Activated CD8-positive, alpha-beta T cell treated with anti-CD3 and anti-CD28 coated beads, Interleukin-2, amount 10 ng/mL, durations not matched to agents 7 days and 5 days (primary cell): ENCODE results near the gene MAPK8IP3. TPM values are rescaled to one million over a fixed set of nuclear protein-coding genes. Genes with fewer than 3 reads are reported as not detected.
"Not testable (repeated sequence)": the region's sequence is repeated elsewhere in the genome, so short reads cannot be mapped to it uniquely, and the experiment has no call there.

Source experiments
- ATAC-seq: fragments of 150-1000 bp; cut with Tn5 transposase; one replicate; pipeline ENCODE4 v1.10.0; 2021; ENCODE audit warnings: moderate library complexity
- CTCF ChIA-PET: fragments of 350-600 bp; sonication (Branson Sonifier 250); formaldehyde crosslinking; loops from one replicate; lab custom pipeline; 2021; ENCODE audit warnings: antibody characterized with exemption; lab: Charles Lee
- POLR2A ChIA-PET: fragments of 350-600 bp; sonication (Branson Sonifier 250); formaldehyde crosslinking; loops from one replicate; lab custom pipeline; 2021; ENCODE audit warnings: antibody characterized with exemption; lab: Charles Lee
- DNase-seq: peaks from one replicate; pipeline ENCODE4 v3.0.0-alpha.2; 2020
- H3K27ac Mint-ChIP-seq: one replicate; pipeline ENCODE4 v1.8.0; 2021; ENCODE audit warnings: mild to moderate bottlenecking, mixed read lengths
- H3K27me3 Mint-ChIP-seq: one replicate; pipeline ENCODE4 v1.8.0; 2021; ENCODE audit warnings: low read depth, mixed read lengths
- H3K36me3 Mint-ChIP-seq: one replicate; pipeline ENCODE4 v1.8.0; 2021; ENCODE audit warnings: low read depth, mixed read lengths
- H3K4me1 Mint-ChIP-seq: one replicate; pipeline ENCODE4 v1.8.0; 2021; ENCODE audit warnings: low read depth, mixed read lengths
- H3K4me3 Mint-ChIP-seq: one replicate; pipeline ENCODE4 v1.8.0; 2021; ENCODE audit warnings: mild to moderate bottlenecking, mixed read lengths
- H3K9me3 Mint-ChIP-seq: one replicate; pipeline ENCODE4 v1.8.0; 2022; ENCODE audit warnings: mixed read lengths; ENCODE audit not compliant: insufficient read depth
- total RNA-seq, 2 experiments: library from RNA; stranded (reverse); gene quantifications; one replicate each; pipeline ENCODE4 v1.2.3, GENCODE V29; 2021

MAPK8IP3 gene
- total RNA-seq, 2 experiments from 2014 or later: 75.9 to 82.7 TPM

DNA sequence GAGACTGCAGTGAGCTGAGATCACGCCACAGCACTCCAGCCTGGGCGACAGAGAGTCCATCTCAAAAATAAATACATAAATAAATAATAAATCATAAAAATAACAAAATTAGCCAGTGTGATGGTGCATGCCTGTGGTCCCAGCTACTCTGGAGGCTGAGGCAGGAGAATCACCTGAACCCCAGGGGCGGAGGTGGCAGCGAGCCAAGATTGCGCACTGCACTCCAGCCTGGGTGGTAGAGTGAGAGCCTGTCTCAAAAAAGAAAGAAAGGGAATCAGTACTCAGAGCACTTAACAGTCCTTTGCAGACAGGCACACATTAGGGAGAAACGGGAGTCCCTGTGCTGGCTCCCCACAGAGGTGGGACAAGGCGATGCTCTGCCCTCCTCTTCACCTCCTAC, 25.1 kb downstream of the MAPK8IP3 start:
- H3K9me3 Mint-ChIP-seq: no peaks in the 10 kb centered on the region
- ATAC-seq: no peak

DNA sequence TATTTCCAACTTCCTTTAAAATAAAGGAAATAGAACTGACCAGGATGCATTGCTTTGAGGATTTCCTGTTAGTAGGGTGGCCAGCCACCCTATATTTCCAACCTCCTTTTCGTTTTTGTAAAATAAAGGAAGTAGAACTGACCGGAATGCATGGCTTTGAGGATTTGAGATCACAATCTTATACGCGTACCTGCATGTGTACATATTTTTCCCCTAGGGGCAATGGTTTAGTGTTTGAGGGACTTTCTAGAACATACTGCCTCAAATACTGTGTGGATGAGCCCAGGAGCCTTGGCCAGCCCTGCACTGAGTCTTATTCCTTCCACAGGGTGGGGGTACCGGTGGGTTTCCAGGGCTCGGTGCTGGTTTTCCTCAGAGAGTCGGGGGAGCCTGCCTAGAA, 25.6 kb downstream of the MAPK8IP3 start:
- Mint-ChIP-seq H3K27me3 (no peaks in the 10 kb centered on the region), H3K4me1 (no peaks in the 10 kb centered on the region), H3K27ac (no peak overlapping the region), H3K4me3 (no peak overlapping the region), H3K36me3 (peaks cover 17% of the 10 kb centered on the region), H3K9me3 (no peaks in the 10 kb centered on the region)
- no peak for DNase-seq
- ChIA-PET POLR2A (no interaction called here), CTCF (interaction anchor here (1.5 kb wide), 1 partner anchor 25 kb away, joined by 5 read pairs; the partner anchor contains the start of gene MAPK8IP3)
- ATAC-seq: no peak

More for the DNA sequence above, 25.1 kb downstream of the MAPK8IP3 start:
- Mint-ChIP-seq H3K4me3 (no peak overlapping the region), H3K4me1 (no peaks in the 10 kb centered on the region), H3K36me3 (peaks cover 20% of the 10 kb centered on the region), H3K27me3 (no peaks in the 10 kb centered on the region), H3K27ac (no peak overlapping the region)
- DNase-seq: no peak
- CTCF ChIA-PET: interaction anchor here (1.5 kb wide), 1 partner anchor 25 kb away, joined by 5 read pairs; the partner anchor contains the start of gene MAPK8IP3
- POLR2A ChIA-PET: no interaction called here

DNA sequence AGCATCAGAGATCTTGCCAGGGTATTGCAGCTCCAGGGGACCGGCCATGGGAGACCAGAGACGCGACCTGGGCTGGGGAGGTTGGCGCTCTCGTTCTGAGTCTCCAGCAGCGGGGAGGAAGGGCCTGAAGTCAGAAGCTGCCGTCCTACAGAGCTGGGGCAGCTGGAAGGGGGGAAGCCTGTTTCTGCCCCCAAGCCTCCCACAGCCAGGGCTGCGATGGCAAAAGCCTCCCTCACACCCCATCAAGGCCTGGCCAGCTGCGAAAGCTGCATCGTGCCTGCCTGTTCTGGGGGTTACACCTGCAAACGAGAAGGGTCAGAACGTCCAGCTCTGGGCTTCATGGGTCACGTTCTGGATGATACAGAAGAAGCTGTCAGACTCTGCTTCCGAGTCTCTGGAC, 26.1 kb downstream of the MAPK8IP3 start:
- ChIA-PET CTCF (no interaction called here), POLR2A (no interaction called here)
- peaks cover 17% of the 10 kb centered on the region for H3K36me3 Mint-ChIP-seq
- H3K27ac Mint-ChIP-seq: no peak overlapping the region
- DNase-seq (no peak), ATAC-seq (no peak)
- no peaks in the 10 kb centered on the region for H3K4me1 Mint-ChIP-seq
- H3K9me3 Mint-ChIP-seq: no peaks in the 10 kb centered on the region
- H3K27me3 Mint-ChIP-seq: no peaks in the 10 kb centered on the region
- H3K4me3 Mint-ChIP-seq: no peak overlapping the region

DNA sequence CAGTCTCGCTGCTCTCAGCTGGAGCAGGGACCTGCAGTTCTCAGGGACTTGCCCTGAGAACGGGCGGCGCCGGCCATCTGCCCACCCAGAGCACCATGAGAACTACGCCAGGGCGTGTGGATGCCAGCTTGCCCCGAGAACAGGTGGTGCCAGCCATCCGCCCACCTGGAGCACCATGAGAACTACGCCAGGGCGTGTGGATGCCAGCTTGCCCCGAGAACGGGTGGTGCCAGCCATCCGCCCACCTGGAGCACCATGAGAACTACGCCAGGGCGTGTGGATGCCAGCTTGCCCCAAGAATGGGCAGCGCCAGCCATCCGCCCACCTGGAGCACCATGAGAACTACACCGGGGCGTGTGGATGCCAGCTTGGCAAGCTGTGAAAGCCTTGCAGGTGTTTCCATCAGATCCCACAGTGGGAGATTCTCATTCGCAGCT, 26.6 kb downstream of the MAPK8IP3 start:
- POLR2A ChIA-PET, DNase-seq, CTCF ChIA-PET, H3K27me3 Mint-ChIP-seq, H3K27ac Mint-ChIP-seq, H3K4me3 Mint-ChIP-seq, H3K4me1 Mint-ChIP-seq, ATAC-seq, H3K9me3 Mint-ChIP-seq: not testable (repeated sequence)
- peaks cover 17% of the 10 kb centered on the region for H3K36me3 Mint-ChIP-seq

DNA sequence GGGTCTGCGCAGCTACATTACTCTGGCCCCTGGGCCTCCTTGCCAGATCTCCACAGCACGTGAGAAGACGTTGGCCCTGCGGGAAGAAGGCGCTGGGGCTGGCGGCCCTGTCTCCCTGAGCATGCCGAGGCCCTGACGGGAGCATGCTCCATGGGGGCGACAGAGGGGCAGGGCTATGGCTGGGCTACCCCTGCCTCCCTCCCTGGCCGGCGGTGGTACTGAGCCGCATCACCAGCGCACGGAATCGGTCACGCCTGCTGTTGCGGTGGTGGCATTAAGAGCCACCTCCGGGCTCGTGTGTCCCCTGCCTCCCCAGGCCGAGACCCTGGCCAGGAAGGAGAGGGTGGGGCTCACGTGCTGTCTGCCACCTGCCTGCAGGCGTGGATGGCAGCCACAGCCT, 28.1 kb downstream of the MAPK8IP3 start:
- ATAC-seq (no peak), DNase-seq (no peak)
- Mint-ChIP-seq H3K36me3 (peaks cover 14% of the 10 kb centered on the region), H3K4me1 (no peaks in the 10 kb centered on the region), H3K9me3 (no peaks in the 10 kb centered on the region), H3K4me3 (no peak overlapping the region), H3K27ac (no peak overlapping the region), H3K27me3 (no peaks in the 10 kb centered on the region)
- ChIA-PET CTCF (no interaction called here), POLR2A (no interaction called here)

DNA sequence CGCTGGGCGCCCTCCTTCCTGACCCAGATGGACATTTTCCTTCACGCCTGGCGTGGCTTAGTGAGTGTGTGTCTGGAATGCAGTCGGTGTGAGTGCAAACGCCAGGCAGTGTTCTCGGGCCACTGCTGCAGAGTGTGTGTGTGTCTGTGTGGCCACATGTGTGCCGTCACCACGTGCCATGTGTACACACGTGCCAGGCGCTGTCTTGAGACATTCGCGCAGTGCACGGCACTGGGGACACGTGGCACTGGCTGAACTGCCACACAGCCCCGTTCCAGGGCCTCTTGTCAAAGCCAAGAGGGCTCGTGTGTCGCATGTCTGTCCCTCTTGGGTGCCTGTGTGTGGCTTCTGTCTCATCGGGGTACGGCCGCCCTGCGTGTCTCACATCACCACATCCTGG, 28.8 kb downstream of the MAPK8IP3 start:
- H3K27ac Mint-ChIP-seq: no peak overlapping the region
- H3K27me3 Mint-ChIP-seq: no peaks in the 10 kb centered on the region
- ChIA-PET POLR2A (no interaction called here), CTCF (no interaction called here)
- ATAC-seq (no peak), DNase-seq (no peak)
- no peaks in the 10 kb centered on the region for H3K4me1 Mint-ChIP-seq
- peaks cover 14% of the 10 kb centered on the region for H3K36me3 Mint-ChIP-seq
- H3K9me3 Mint-ChIP-seq: no peaks in the 10 kb centered on the region
- H3K4me3 Mint-ChIP-seq: no peak overlapping the region

DNA sequence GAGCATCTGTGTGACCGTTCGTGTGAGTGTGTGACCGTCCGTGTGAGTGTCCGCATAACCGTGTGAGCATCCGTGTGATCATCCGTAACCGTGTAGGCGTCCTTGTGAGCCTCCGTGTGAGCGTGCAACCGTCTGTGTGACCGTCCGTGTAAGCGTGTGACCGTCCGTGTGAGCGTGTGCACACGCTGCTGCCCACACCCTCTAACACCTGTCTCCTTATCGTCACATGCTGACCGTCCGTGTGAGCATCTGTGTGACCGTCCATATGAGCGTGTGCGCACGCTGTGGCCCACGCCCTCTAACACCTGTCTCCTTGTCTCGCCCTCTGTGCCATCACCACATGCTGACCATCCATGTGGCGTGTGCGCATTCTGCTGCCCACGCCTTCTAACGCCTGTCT, 34.2 kb downstream of the MAPK8IP3 start:
- Mint-ChIP-seq H3K9me3 (no peaks in the 10 kb centered on the region), H3K4me1 (no peaks in the 10 kb centered on the region), H3K4me3 (no peak overlapping the region), H3K36me3 (no peaks in the 10 kb centered on the region), H3K27ac (no peak overlapping the region), H3K27me3 (no peaks in the 10 kb centered on the region)
- ChIA-PET CTCF (no interaction called here), POLR2A (no interaction called here)
- ATAC-seq: no peak
- no peak for DNase-seq

DNA sequence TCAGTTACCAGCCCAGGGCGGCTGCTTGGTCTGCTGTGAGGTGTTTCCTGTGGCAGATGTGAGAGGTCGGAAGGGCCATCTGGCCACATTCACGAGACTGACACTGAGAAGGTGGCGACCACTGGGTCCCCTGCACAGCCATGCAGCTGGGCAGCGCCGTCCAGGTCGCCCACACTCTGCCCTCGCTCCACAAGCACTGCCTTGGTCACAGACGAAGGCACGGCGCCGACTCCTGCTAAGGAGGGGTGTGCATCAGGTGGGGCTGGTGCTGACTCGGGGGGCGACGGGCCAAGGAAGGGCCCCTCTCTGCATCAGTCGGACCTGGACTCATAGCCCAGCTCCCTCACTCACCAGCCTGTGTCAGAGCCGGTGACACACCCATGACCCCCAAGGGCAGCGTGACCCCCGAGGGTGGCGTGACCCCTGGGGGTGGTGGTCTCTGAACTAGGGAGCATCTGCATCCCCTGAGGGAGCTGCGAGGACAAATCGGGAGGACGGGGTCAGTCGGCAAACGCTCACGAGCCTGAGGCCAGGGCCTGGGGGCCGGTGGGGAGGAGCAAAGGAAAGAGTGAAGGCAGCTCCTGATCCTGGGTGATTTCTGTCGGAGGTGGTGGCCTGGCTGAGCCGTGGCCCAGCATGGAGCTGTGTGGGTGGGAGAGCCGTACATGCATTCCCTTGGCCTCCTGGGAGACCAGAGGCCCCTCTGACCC, 34.9 kb downstream of the MAPK8IP3 start:
- ChIA-PET CTCF (no interaction called here), POLR2A (no interaction called here)
- no peaks in the 10 kb centered on the region for H3K9me3 Mint-ChIP-seq
- no peaks in the 10 kb centered on the region for H3K36me3 Mint-ChIP-seq
- no peak overlapping the region for H3K27ac Mint-ChIP-seq
- H3K4me3 Mint-ChIP-seq: no peak overlapping the region
- H3K4me1 Mint-ChIP-seq: no peaks in the 10 kb centered on the region
- ATAC-seq: no peak
- no peaks in the 10 kb centered on the region for H3K27me3 Mint-ChIP-seq
- DNase-seq: no peak

DNA sequence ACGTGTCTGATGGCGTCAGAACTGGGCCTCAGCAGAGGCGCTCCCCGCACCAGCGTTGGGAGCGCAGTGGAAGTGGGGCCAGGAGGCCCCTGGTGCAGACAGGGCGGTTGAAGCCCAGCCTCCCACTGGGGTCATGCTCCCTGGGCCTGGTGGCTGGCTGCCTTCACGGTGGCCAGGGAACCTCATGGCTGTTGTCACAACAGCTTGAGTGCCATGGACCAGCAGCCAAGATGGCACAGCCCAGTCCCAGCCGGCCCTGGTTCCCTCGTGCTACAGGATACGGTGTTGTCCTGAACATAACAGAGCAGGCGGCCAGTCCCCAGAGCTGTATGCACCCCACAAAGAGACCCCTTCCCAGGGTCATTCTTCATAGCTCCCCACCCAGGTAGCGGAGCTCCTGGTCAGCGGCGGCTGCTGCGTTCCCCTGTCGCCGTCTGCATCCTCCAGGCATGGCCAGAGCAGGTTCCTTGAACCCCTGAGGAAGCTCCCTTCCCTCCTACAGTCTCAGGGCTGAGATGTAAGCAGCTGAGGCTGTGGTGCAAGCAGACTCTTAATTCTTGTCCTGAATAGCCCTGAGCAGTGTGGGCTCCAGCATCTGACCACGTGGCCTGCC, 35.7 kb downstream of the MAPK8IP3 start:
- POLR2A ChIA-PET: no interaction called here
- H3K4me1 Mint-ChIP-seq: no peaks in the 10 kb centered on the region
- no peaks in the 10 kb centered on the region for H3K27me3 Mint-ChIP-seq
- ATAC-seq (no peak), DNase-seq (no peak)
- CTCF ChIA-PET: no interaction called here
- H3K36me3 Mint-ChIP-seq: no peaks in the 10 kb centered on the region
- no peak overlapping the region for H3K27ac Mint-ChIP-seq
- no peaks in the 10 kb centered on the region for H3K9me3 Mint-ChIP-seq
- H3K4me3 Mint-ChIP-seq: no peak overlapping the region

DNA sequence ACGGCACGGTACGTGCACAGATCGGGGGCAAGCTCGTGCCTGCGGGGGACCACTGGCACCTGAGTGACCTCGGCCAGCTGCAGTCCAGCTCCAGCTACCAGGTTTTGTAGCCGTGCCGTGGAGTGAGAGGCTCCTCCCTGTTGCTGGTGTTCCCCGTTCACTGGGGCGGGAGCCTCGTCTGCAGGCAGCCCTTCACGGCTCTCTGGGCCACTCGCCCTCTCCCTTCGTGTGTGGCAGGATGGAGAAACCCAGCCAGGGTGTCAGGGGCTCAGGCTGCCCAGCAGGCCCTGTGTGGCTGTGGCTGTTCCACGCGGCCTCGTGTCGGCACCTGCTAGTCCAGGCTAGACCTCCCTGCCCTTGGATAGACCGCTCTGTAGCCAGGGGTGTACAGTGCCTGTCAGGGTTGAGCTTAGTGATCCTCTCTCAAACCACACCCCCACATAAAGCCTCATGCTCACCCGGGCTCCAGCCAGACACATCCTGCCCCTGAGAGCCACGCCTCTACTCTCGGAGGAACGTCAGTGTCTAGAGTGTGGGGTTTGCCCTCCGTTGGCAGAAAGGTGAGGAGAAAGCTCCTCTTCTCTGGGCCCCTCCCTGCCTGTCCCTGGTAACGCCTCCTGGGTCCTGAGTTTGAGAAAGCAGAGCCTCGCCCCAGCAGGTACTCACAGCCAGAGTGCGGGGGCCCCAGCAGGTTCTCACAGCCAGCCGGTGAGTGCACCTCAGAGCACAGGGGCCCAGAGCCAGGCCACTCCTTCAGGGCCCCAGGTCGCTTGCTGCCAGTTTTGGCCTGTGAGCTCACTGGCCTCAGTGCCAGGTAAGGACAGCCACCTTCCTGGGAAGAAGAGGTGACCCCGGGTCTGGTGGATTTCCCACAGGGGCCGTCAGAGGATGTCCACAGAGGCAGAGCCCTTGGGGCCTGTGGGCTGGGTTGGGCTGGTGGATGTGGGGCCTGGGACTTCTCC, 37.7 kb downstream of the MAPK8IP3 start:
- H3K4me1 Mint-ChIP-seq: no peaks in the 10 kb centered on the region
- ChIA-PET POLR2A (no interaction called here), CTCF (no interaction called here)
- H3K4me3 Mint-ChIP-seq: no peak overlapping the region
- no peak for DNase-seq
- no peak overlapping the region for H3K27ac Mint-ChIP-seq
- H3K27me3 Mint-ChIP-seq: no peaks in the 10 kb centered on the region
- peaks cover 2% of the 10 kb centered on the region for H3K36me3 Mint-ChIP-seq
- no peaks in the 10 kb centered on the region for H3K9me3 Mint-ChIP-seq
- no peak for ATAC-seq

DNA sequence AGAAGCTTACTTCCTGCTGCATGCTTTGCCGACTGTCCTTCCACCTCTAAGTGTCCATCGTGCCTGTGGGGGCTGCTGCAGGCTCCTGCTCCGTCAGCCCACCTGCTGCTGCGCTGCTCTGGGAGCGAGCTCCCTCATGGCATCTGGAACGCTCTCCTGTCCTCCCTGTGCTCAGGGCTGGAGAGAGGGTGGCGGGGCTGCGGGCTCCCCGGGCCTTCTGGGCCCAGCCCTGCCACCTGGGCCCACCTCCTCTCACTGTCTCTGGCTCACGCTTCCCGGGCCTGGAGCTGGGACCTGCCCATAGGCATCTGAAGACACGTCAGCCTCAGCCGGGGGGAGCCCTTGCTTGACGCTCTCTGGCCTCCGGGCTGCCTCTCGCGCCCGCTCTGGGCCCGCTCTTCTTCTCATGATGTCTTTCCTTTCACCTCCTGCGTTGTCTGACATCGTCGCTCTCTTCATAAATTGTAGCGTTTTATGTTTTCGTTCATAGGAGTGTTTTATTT, 38.4 kb downstream of the MAPK8IP3 start:
- H3K4me1 Mint-ChIP-seq: no peaks in the 10 kb centered on the region
- H3K27ac Mint-ChIP-seq: no peak overlapping the region
- ChIA-PET POLR2A (no interaction called here), CTCF (no interaction called here)
- H3K36me3 Mint-ChIP-seq: peaks cover 7% of the 10 kb centered on the region
- DNase-seq: no peak
- H3K4me3 Mint-ChIP-seq: no peak overlapping the region
- no peaks in the 10 kb centered on the region for H3K27me3 Mint-ChIP-seq
- H3K9me3 Mint-ChIP-seq: no peaks in the 10 kb centered on the region
- ATAC-seq: no peak
